BJ (cell line): ENCODE measurements around the gene ZNF462. TPM values are rescaled to one million over a fixed set of nuclear protein-coding genes. Genes with fewer than 3 reads are reported as not detected.

Source experiments
- CTCF ChIA-PET: fragments of 350-600 bp; formaldehyde crosslinking; extraction: SDS; loops from one replicate; lab custom pipeline; 2021; ENCODE audit warnings: antibody characterized with exemption, inconsistent platforms; lab: Yijun Ruan, JAX
- POLR2A ChIA-PET: fragments of 300-600 bp; sonication (Branson Sonifier 250); formaldehyde crosslinking; extraction: SDS; loops from one replicate; lab custom pipeline; 2021; ENCODE audit warnings: antibody characterized with exemption; lab: Charles Lee
- DNase-seq: peaks from one replicate; pipeline ENCODE4 v3.0.0-alpha.2; 2011; ENCODE audit warnings: low read depth
- H3K27me3 ChIP-seq: 2 replicates; pipeline ENCODE4 v1.6.0; 2011; ENCODE audit warnings: low read length; ENCODE audit not compliant: control insufficient read depth, insufficient read depth
- H3K36me3 ChIP-seq: 2 replicates; pipeline ENCODE4 v1.5.1; 2011; ENCODE audit warnings: low read length; ENCODE audit not compliant: control insufficient read depth, insufficient read depth
- H3K4me3 ChIP-seq: 2 replicates; pipeline ENCODE4 v1.5.1; 2011; ENCODE audit warnings: low read depth, mild to moderate bottlenecking, control low read depth, low read length
- CTCF ChIP-seq: IDR thresholded peaks from 2 replicates; pipeline ENCODE4 v1.5.1; 2011; ENCODE audit warnings: low read depth, mild to moderate bottlenecking, control low read depth, inconsistent platforms, low read length, moderate library complexity; ENCODE audit not compliant: insufficient read depth
- polyA plus RNA-seq: library from polyadenylated mRNA; depleted of rRNA; stranded (reverse); fragments of >200 nt; gene quantifications from 2 replicates; pipeline ENCODE4 v1.2.3, GENCODE V29; 2011

The ZNF462 gene
- polyA plus RNA-seq, 1 experiment: 3.5 TPM

DNA sequence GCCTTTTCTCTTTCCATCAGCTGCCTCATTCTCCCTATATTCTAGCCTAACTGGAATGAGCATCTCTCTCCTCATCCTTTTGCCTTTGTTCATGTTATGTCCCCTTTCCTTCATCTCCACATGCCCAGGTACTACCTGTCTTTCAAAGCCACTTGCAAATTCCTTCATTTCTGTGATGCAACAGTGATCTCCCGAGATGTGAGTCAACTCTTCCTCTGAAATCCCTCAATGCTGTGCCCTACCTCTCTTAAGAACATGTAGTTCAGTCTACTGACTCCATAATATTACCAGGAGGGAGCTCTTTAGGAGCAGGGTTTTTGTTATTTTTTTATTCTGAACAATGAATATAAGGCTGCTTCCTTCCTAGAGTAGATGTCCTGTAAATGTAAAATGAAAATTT lies 91.6 kb downstream of the ZNF462 start:
- no peak for DNase-seq
- CTCF ChIA-PET: no interaction called here
- Histone ChIP-seq H3K27me3 (no peaks in the 10 kb centered on the region), H3K36me3 (no peaks in the 10 kb centered on the region; the same call in 1 of the 2 replicates), H3K4me3 (no peak overlapping the region)
- POLR2A ChIA-PET: no interaction called here
- no peak for TF ChIP-seq CTCF

GRCh38 chr9:106954974-106955850 lies 92.2 kb downstream of the ZNF462 start:
- ChIA-PET CTCF (interaction anchor here (1.7 kb wide), 1 partner anchor 15 kb away, joined by 6 read pairs; no protein-coding TSS in a partner anchor), POLR2A (no interaction called here)
- Histone ChIP-seq H3K36me3 (no peaks in the 10 kb centered on the region), H3K27me3 (no peaks in the 10 kb centered on the region), H3K4me3 (no peak overlapping the region)
- no peak for DNase-seq
- TF ChIP-seq CTCF: no peak

GRCh38 chr9:106956971-106957370 lies 94.0 kb downstream of the ZNF462 start:
- H3K4me3 ChIP-seq: no peak overlapping the region
- DNase-seq: no peak
- ChIA-PET POLR2A (no interaction called here), CTCF (interaction anchor here (1.7 to 2.1 kb wide), 2 partner anchors 9 to 13 kb away, joined by 6 to 7 read pairs; no protein-coding TSS in a partner anchor)
- H3K27me3 ChIP-seq: no peaks in the 10 kb centered on the region
- no peak for TF ChIP-seq CTCF
- H3K36me3 ChIP-seq: no peaks in the 10 kb centered on the region

DNA sequence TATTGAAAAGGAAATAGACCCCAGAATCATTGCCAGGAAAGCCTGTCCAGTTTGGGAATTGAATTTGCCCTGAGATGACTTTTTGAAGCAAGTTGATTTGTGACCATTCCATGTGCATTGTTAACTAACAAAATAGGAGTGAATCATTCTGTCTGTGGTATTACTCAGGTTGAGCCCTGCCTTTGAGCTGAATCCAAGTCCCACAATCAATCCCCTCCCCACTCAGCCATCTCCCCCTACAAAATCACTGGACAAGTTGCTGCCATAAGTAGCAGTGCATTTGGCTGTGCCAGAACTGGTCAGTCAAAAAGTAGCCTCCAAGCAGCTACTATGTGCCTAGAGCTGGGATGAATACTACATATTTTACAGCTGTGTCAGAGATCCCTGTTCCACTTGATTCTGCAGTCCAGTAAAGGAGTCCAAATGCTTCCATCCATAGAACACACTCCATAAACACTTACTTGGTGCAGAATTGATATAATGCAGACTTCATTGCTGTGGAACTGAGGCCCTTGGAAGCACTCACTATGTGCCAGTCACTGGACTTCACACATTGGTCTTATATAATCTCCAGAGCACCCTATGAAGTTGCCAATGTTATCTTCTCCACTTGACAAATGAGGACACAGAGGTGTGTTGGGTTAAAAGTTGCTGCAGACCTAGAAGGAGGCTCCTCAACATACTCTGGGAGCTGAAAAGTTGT lies 96.1 kb downstream of the ZNF462 start:
- ChIA-PET POLR2A (no interaction called here), CTCF (interaction anchor here (1.2 to 1.4 kb wide), 3 partner anchors 14 to 97 kb away, joined by 3 to 4 read pairs (median 3); no protein-coding TSS in a partner anchor)
- H3K27me3 ChIP-seq: no peaks in the 10 kb centered on the region
- no peaks in the 10 kb centered on the region for H3K36me3 ChIP-seq
- H3K4me3 ChIP-seq: no peak overlapping the region
- no peak for TF ChIP-seq CTCF
- no peak for DNase-seq

GRCh38 chr9:106960258-106960657 lies 97.3 kb downstream of the ZNF462 start:
- DNase-seq: no peak
- CTCF ChIA-PET: interaction anchor here (1.2 kb wide), 1 partner anchor 10 kb away, joined by 3 read pairs; no protein-coding TSS in a partner anchor
- no peak for TF ChIP-seq CTCF
- POLR2A ChIA-PET: no interaction called here
- H3K27me3 ChIP-seq: no peaks in the 10 kb centered on the region
- no peak overlapping the region for H3K4me3 ChIP-seq
- no peaks in the 10 kb centered on the region for H3K36me3 ChIP-seq
